GM10248 (cell line): ENCODE data around the gene WDFY4.

ENCODE experiments used
- CTCF ChIA-PET: fragments of 300-600 bp; sonication (Branson Sonifier 250); formaldehyde crosslinking; extraction: SDS; loops from one replicate; lab custom pipeline; 2021; ENCODE audit warnings: antibody characterized with exemption; lab: Yijun Ruan, JAX
- POLR2A ChIA-PET: fragments of 350-650 bp; sonication (Branson Sonifier 250); formaldehyde crosslinking; extraction: SDS; loops from one replicate; lab custom pipeline; 2020; ENCODE audit warnings: antibody characterized with exemption; lab: Yijun Ruan, JAX
- DNase-seq: peaks from one replicate; pipeline ENCODE4 v3.0.0; 2012; ENCODE audit errors: extremely low spot score
- TF ChIP-seq, protein P1 (sequence below): IDR thresholded peaks from 2 replicates; pipeline ENCODE4 v1.5.1; 2012; ENCODE audit warnings: mild to moderate bottlenecking, low read depth; ENCODE audit errors: extremely low read depth, missing control alignments, control extremely low read depth

Gene WDFY4

DNA sequence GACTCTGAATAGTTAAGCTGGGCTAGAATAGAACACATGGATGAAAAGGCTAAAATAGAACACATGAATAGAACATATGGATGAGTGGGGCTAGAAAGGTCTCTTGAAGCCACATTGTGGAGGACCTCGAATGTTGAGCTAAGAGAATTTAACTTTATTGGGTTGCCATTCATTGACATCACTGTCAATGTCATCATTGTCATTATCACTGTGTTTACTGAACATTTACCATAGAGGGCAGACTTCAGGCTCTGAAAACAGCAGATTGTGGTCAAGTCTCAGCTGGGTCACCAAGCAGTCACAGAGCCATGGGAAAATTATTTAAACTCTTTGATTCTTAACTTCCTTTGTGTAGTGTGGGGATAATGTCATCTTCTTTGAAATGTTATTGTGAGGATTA, 80.4 kb downstream of the WDFY4 start:
- no peak for DNase-seq
- ChIA-PET CTCF (interaction anchor here (0.8 to 8.3 kb wide), 19 partner anchors 9 to 108 kb away, joined by 3 to 55 read pairs (median 5); no protein-coding TSS in a partner anchor), POLR2A (no interaction called here)
- TF ChIP-seq, protein P1, sequence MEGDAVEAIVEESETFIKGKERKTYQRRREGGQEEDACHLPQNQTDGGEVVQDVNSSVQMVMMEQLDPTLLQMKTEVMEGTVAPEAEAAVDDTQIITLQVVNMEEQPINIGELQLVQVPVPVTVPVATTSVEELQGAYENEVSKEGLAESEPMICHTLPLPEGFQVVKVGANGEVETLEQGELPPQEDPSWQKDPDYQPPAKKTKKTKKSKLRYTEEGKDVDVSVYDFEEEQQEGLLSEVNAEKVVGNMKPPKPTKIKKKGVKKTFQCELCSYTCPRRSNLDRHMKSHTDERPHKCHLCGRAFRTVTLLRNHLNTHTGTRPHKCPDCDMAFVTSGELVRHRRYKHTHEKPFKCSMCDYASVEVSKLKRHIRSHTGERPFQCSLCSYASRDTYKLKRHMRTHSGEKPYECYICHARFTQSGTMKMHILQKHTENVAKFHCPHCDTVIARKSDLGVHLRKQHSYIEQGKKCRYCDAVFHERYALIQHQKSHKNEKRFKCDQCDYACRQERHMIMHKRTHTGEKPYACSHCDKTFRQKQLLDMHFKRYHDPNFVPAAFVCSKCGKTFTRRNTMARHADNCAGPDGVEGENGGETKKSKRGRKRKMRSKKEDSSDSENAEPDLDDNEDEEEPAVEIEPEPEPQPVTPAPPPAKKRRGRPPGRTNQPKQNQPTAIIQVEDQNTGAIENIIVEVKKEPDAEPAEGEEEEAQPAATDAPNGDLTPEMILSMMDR, result peak; percentile 32

DNA sequence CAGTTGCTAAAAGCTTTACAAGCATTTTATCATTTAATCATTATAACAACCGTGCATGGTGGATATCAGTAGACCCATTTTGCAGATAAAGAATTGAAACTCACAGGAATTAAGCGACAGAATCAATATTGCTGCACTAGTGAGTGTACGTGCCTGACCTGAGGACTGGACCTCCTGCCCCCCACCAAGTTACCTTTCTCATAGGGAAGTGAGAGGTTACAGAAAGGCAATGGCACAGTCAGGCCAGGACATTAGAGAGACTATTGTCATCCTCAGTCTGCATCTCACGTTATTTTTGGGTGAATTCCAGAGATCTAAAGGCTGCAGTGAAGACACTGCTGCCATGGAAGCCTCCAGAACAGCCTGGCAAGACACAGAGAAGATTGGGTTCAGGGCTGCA, 80.9 kb downstream of the WDFY4 start:
- ChIA-PET CTCF (interaction anchor here (0.8 to 8.3 kb wide), 14 partner anchors 8 to 108 kb away, joined by 3 to 55 read pairs (median 6); no protein-coding TSS in a partner anchor), POLR2A (no interaction called here)
- no peak for DNase-seq
- TF ChIP-seq, protein P1, result no peak

DNA sequence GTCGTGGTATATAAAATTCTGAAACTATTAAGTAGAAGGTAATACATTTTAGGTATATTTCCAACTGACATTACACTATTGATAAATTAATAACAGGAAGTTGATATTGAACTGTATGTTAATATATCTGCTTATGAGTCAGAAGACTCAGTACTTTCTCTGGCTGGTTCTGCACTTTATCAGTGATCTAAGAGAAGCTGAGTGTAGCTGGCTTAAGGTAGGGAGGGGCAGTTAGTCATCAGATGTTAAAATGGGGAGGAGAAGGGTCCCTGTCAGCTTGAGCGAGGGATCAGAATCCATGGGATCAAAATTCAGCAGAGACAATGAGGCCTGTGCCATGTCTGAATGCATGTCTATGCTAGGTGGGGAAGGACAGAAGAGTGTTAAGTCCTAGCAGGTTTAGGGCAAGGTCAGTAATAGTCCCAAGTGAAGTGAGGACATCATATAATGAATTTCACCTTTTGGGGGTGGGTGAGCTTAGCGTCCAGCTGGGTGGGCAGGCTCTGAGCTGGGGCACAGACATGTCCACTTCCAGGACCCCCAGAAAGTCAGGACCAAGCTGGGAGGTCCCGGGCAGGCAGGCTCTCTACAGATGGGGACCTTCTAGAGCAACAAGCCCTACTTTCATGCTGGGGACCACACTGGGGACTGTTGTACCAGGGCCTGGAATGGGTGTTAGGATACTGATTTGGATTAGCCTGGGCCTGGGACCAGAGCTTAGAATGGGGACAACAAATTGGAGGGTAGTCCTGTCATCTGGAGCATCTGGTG, 82.9 kb downstream of the WDFY4 start:
- POLR2A ChIA-PET, result interaction anchor here (1.2 kb wide), 1 partner anchor 24 kb away, joined by 3 read pairs; no protein-coding TSS in a partner anchor
- CTCF ChIA-PET, result interaction anchor here (1.2 to 8.3 kb wide), 4 partner anchors 10 to 110 kb away, joined by 3 to 55 read pairs (median 4); no protein-coding TSS in a partner anchor
- TF ChIP-seq, protein P1, result no peak

DNA sequence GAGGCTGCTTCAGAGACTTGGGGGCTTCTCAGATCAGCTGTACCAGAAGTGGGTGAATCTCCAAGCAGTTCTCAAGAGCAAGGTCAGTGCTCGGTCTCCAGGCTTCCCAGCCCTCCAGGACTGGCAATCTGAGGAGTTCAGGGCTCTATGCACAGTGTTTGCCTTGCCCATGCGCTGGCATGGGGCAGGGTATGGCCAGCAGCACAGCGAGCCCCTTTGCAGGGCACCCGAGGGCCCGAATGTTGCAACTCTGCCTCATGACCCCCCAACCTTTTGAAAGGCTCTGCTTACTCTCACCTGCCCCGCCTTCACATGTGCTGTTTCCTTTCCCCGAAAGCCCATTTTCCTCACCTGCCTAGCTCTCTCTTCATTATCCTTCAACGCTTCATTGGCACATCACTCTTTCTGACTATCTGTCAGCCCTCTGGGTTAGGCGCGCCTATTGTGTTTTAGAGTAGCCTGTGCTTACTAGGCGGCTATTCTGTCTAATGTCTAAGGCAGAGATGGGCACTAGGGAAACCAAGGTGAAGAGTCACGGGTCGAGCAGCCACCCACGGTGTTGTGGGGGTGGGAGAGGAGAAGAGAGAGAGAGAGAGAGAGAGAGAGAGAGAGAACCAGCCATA, 83.6 kb downstream of the WDFY4 start:
- POLR2A ChIA-PET, result no interaction called here
- TF ChIP-seq, protein P1, result no peak
- DNase-seq, result no peak
- CTCF ChIA-PET, result interaction anchor here (1.2 to 8.3 kb wide), 4 partner anchors 9 to 111 kb away, joined by 3 to 55 read pairs (median 4); no protein-coding TSS in a partner anchor

More for the DNA sequence above, 82.9 kb downstream of the WDFY4 start:
- no peak for DNase-seq

DNA sequence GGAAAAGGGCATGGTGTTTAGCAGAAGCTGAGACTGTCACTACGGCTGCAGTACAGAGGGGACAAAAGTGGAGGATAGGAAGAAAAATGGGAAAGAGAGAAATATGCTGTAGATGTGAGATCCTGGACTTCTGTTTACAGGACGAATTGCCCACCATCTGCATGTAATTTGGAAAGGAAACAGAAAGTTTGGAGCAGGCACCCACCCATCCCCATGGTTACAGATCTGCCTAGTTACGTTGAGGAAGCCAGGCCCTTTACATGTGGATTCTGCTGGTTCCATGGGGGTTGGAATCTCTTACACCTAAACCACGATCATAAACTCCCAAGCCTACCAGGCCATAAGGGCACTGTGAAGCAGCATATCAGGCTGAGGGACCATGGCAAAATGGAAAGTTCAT, 84.3 kb downstream of the WDFY4 start:
- no peak for DNase-seq
- CTCF ChIA-PET, result interaction anchor here (1.2 to 8.3 kb wide), 3 partner anchors 8 to 111 kb away, joined by 3 to 55 read pairs (median 4); no protein-coding TSS in a partner anchor
- TF ChIP-seq, protein P1, result no peak
- POLR2A ChIA-PET, result no interaction called here

DNA sequence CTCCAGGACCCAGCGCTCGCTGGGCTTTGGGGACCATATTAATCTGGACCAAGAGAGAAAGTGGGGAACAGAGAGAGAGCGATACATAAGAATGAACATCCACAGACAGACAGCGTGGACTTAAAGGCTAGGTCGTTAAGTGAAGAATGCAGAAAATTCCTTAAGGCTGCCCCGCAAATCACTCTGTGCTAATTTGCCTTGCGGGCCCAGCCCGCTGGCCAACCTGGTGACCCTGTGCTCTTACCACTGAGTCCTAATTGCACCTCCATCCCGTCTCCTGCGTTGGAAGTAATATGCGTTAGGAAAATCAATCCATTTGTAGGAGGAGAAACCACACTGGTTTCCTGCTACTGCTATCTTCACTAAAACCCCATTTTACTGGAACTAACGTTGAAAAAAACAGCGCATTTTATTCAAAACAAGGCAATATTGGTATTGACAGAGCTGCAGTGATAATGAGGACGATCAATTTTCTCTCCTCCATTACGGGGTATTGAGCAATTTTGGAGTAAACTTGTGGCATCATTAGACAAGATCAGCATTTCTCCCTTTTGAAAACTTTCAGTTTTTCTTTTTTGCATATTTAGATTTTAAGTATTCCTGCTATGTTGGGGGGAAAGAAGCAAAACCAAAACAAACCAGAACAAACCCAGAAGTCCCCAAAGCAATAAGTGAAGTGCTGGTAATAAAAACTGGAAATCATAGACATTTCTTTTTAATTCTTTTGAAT, 85.2 kb downstream of the WDFY4 start:
- DNase-seq, result no peak
- ChIA-PET POLR2A (no interaction called here), CTCF (interaction anchor here (2.6 kb wide), 1 partner anchor 112 kb away, joined by 7 read pairs; no protein-coding TSS in a partner anchor)
- TF ChIP-seq, protein P1, result no peak
